Skin epidermis (tissue), 12 donors: ENCODE measurements around the gene PPP1R12A.
"Not testable (repeated sequence)": the region's sequence is repeated elsewhere in the genome, so short reads cannot be mapped to it uniquely, and the experiment has no call there.

Experiments
- H3K27ac ChIP-seq, 21 experiments: fragments of 200-600 bp; sonication (generic) in 11 of 21; one replicate each; pipeline ENCODE4 v1.5.0; 2020; ENCODE audit warnings: mild to moderate bottlenecking in 3 of 21, inconsistent platforms in 2 of 21, moderate library complexity in 2 of 21
- H3K4me3 ChIP-seq, 7 experiments: fragments of 200-600 bp; sonication (generic) in 2 of 7; one replicate each; pipeline ENCODE4 v1.5.0; 2020; ENCODE audit warnings: inconsistent platforms in 2 of 7, mild to moderate bottlenecking in 2 of 7, moderate library complexity in 1 of 7

The PPP1R12A gene

DNA sequence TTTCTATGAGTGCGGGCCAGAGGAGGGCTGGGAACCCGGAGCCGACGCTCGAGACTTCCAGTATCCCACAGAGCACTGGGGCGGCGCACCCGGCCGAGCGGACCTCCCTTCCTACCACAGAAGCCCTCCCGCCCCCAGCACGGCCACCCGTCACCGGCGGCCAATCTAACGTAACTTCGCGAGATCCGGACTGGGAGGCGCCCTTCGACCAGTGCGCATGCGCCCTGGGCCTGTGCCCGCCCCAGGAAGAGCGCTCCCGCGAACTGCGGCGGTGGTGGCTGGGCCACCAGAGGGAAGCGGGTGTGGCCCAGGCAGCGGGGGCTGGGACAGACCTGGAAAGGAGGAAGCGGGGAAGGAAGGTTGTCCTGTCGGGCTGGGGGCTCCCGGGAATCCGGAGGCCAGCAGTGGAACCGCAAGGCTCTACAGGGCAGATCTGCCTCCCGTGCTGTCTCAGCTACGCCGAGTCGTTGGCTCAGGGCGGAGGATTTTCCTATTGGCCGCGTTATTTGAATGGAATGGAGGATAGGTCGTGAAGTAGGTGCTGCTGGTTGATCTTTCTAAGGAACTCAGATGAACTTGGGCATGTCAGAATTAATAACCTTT, at the start of gene PPP1R12A:
Gene PPP1R12A, minus strand, starts transcription at position 77 of the 603 bp plus-strand sequence. CDS start 166 bp downstream, outside the sequence.
- H3K4me3 ChIP-seq, result peak within 1 kb of the TSS; percentile 72 to 92 (median 78)

DNA sequence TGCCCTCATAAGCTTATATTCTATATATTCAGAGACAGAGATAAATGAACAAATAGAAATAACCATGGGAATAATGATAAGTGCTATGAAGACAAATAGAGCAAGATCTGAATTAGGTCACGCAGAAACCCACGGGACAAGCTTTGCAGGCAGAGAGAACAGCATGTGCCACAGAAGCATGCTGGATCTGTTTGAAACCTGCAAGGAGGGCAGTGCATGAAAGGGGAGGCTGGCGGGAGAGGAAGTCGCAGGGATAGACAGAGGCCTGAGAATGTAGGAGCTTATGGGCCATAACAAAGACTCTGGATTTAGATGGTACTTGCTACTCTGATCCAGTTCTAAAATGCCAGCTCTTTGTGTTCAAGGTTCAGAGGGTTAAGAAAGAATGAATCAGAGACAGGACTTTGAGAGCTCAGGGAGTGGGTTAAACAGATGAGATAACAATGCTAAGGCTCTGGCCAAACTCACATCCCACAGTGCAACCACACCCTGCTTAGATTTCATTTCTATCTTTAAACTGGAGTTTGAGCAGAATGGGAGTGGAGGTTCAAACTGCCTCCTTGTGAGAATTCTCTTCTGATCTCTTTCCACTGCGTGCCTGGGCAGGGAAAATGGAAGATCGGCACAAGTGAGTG, 49.2 kb upstream of the PPP1R12A start:
- Histone ChIP-seq H3K27ac (peak overlapping the region in 1 of 21 experiments; percentile 34), H3K4me3 (no peak overlapping the region)

More for the DNA sequence above, at the start of gene PPP1R12A:
- peak within 1 kb of the TSS; percentile 83 to 98 (median 95) for H3K27ac ChIP-seq

DNA sequence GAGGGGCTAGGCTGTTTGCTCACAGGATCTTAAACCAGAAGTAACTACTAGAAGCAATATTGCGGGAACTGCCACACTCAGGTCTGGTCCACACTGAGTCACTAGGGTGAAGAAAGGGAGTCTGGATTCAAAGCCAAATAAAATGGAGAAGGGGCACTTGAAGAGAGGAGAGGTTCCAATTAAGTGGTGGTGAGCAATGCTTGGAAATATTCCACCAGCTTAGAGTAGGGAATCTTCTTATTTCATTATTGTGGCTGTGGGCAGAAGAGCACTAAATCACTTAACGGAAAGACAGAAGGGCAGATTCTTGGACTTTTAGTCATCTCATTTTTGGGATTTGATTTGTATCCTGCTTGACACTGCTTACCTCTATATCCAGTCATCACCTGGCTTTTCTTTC, 48.6 kb upstream of the PPP1R12A start:
- H3K27ac ChIP-seq, result peak overlapping the region in 4 of 21 experiments; percentile 16 to 49 (median 43)
- H3K4me3 ChIP-seq, result no peak overlapping the region

DNA sequence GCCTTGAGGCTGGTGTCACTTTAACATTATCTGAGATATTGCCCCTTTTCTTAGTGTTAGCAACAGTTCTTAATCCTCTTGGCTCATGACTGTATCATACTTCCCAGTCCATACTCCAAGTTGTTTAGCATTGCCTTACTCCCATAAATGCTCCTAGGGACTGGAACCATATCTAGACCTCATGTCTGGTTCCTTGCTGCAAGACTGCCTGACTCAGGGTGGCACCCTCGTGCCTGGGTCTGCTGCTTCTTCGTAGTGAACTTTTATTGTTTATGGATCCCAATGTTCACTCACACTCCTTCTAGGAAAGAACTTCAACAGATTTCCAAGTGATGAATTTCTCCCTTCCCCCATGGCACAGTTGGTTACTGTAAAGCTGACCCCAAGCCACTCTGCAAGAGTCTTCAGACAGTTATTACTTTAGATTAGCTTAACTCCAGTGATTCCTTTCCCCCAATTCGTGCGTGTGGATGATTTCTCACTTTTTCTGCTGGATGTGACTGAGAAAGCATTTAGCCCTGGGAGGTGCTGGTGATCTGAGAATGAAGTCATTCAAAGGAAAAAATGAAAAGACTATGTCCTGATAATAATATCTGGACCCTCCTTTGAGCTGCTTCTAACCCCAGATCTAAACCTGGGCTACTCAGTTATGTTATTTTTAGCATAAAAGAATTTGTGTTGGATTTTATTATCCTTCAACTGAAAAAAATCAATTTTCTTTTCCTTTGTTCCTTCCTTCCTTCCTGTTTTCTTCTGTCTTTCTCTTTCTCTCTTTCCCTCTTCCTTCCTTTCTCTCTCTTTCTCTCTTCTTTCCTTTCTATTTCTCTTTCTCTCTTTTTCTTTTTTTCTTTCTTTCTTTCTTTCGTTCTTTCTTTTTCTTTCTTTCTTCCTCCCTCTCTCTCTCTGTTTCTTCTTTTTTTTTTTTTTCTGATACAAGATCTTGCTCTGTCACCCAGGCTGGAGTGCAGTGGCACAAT, 47.5 kb upstream of the PPP1R12A start:
- Histone ChIP-seq H3K27ac (peak overlapping the region in 4 of 21 experiments; percentile 38 to 49 (median 44)), H3K4me3 (no peak overlapping the region)

DNA sequence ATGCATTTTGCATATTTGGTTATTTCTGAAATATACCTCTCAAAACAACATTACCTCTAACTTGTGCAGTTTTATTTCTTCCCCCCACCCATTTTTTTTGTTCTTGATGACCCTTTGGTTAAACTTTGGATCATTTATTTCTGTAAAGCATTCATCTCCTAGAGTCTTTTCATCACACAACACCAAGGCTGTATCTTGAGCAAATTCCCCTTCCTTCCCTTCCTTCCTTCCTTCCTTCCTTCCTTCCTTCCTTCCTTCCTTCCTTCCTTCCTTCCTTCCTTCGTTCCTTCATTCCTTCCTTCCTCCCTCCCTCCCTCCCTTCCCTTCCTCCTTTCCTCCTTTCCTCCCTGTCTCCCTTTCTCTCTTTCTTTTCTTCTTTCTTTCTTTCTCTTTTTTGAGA, 43.8 kb upstream of the PPP1R12A start:
- H3K4me3 ChIP-seq, result no peak overlapping the region
- no peak overlapping the region for H3K27ac ChIP-seq

DNA sequence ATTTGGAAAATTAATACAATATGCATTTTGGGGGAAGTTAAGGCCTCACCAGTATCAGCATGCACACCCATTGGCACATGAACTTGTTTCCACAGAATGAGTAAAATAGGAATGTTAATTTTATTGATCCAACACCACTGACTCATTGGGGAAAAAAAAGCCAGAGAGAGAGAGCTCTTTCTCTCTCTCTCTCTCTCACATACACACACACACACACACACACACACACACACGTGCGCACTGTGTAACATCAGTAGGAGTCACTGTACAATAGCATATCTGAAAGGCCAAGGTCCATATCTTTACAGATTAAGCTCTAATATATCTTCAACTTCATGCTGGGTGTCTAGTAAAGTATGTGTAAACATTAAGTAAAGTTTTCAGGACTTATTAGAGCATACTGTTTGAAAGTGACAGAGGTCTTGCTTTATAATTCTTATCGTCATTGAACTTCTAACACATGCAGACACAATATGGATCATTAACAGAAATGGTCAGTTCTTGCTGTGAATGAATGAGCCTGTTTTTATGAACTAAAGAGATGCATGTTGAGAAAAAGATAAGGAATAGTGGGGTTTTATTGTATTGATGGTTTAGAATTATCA, 43.1 kb upstream of the PPP1R12A start:
- H3K27ac ChIP-seq, H3K4me3 ChIP-seq: not testable (repeated sequence)

DNA sequence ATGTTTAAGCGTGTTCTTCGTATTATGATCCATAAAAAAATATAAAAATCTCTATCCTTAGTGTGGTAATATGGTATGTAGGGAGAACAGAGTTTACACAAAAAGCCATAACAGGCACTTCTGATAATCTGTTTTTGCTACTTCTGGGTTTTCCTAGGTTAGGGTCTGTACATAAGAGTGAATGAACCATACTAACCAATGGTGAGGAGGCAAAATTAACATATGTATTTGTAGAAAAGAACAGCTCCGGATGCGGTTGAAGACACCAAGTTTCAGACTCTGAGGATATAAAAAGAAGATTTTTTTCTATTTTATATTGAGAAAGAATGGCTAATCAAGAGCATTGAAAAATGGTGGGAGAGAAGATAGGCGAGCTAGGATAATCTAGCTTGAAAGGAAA, 40.2 kb upstream of the PPP1R12A start:
- H3K27ac ChIP-seq, result peak overlapping the region in 1 of 21 experiments; percentile 42
- H3K4me3 ChIP-seq, result no peak overlapping the region

DNA sequence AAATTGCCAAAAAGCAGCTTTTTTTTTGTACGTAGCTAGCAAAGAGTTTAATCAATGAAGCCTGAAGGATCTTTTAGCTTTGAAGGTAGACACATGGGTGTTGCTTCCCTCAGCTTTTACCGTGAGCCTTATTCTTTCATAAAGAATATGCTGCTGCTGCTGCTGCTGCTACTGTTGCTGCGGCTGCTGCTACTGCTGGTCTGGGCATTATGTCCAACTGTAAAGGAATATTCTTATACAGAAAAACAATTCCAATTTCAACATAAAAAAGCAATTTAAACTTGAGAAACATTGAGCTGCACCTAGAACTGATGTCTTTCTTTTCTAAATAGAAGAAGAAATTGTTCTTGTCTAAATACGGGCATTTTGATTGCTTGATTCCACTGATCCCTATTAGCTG, 38.9 kb upstream of the PPP1R12A start:
- H3K27ac ChIP-seq, result peak overlapping the region in 2 of 21 experiments; percentile 32 to 42
- H3K4me3 ChIP-seq, result no peak overlapping the region

DNA sequence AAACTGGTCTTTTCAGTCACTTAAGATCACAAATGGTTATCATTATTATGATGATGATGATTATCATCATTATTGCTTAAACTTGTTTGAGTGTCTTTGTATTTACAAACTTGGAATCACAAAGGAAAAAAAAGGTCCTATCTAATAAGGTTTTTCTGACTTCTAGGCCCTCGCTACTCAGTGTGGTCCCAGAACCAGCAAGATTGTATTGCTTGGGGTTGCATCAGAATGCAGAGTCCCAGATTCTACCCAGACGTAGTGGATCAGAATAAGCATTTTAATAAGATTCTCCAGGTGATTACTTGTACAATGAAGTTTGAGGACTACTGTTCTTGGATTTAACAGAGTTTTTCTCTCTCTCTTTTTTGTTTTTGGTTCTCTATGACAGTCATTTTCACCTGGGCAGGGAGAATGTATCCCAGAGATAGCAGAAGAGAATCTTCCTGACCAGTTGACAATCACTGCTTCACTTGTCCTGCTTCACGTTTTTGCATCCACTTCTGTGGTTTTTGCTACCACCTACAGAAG, 29.3 kb upstream of the PPP1R12A start:
- H3K4me3 ChIP-seq, result no peak overlapping the region
- no peak overlapping the region for H3K27ac ChIP-seq

DNA sequence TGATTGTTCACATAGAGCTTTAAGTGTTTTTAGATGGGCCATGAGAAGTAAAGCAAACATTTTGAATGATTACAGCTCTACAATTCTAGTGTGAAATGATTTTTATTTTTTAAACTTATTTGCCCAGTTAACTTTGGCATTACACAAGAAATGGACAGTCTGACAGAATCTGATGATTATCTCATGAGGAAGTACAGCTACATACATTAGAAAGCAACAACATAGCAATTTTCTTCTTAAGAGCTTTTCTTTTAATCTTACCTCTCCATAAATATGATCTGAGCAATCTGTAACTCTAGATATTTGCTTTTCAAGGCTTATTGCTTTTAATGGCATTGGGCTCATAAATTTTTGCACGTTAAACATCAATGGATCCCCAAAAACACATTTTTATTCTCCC, 26.5 kb upstream of the PPP1R12A start:
- Histone ChIP-seq H3K4me3 (no peak overlapping the region), H3K27ac (no peak overlapping the region)

DNA sequence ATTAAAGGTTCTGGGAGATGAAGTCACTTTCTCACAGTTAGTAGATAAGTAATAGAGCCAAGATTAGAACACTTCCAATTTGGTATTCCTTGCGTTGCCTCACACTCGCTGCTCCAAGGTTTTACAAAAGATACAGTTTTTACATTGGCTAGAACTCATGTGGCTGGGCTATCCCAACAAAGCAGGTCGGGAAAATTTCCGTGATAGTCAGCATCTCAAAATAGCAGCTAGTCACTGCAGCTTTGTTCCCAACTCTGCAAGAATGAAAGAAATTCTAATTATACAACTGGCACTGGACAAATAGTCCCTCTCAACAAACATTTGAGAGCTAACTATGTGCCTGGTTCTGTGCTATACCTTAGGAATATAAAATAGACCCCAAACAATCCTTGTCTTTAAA, 24.6 kb upstream of the PPP1R12A start:
- no peak overlapping the region for H3K27ac ChIP-seq
- H3K4me3 ChIP-seq, result no peak overlapping the region

DNA sequence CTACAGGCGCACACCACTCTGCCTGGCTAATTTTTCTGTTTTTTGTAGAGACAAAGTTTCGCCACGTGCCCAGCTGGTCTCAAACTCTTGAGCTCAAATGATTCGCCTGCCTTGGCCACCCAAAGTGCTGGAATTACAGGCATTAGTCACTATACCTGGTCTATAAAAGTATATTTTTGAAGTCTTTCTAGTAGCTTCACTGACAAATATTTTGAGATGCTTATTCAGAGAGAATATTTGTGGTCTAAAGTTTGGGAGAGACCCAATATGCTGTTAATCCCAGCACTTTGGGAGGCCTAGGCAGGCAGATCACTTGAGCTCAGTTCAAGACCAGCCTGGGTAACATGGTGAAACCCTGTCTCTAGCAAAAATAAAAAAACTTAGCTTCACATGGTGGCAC, 22.0 kb upstream of the PPP1R12A start:
- Histone ChIP-seq H3K4me3 (no peak overlapping the region), H3K27ac (no peak overlapping the region)

DNA sequence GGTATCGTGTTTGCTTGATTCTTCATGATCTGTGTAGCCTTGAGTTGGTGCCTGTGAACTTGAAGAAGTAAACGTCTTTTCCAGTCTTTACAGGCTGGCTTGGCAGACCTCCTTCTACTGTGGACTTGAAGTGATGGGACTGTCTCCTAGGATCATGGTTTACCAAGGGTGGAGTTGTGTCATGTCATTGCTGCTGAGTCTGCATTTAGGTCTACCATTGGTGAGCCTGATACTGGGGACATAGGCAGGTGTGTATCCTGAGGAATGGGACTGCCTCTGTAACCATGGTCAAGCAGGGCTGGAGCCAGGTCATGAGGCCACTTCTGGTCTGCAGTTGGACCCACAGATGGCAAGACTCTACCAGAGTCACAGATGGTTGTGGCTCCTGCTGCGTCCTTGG, 20.7 kb upstream of the PPP1R12A start:
- Histone ChIP-seq H3K27ac (no peak overlapping the region), H3K4me3 (no peak overlapping the region)

DNA sequence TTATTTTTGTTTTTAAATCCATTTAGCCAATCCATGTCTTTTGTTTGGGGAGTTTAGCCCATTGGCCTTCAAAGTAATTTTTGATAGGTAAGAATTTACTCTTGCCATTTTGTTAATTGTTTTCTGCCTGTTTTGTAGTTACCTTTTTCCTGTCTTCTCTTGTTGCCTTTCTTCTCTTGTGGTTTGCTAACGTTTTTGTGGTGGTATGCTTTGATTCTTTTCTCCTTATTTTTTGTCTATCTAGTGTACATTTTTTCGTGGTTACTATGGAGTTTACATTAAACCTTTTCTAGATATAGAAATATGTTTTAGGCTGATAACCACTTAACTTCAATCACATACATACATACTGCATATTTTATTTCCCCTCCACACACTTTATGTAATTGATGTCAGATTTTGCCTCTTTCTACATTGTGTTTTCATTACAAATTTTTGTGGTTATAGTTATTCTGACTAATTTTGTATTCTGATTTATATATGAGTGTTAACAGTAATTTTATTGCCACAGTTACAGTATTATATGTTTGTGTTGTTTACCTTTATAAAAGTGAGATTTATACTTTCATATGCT, 19.2 kb upstream of the PPP1R12A start:
- Histone ChIP-seq H3K4me3 (no peak overlapping the region), H3K27ac (no peak overlapping the region)

DNA sequence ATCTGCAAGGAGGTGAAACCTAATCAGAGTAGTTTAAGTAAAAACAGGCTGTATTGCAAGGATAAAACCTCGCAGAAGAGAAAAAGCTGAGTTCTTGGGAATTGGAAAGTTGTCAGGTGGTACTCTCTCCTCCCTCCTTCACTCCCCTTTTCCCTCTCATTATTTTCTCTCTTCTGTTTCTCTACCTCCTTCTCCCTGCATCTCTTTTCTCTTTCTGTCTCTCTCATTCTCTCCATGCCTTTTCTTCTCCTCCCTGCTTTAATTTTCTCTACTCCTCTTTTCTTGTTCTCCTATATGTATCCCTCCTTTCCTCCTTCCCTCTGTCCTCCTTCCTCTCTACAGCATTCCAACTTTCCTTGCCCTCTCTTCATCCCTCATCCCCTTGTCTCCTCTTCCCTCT, 14.2 kb upstream of the PPP1R12A start:
- Histone ChIP-seq H3K27ac (no peak overlapping the region), H3K4me3 (no peak overlapping the region)

DNA sequence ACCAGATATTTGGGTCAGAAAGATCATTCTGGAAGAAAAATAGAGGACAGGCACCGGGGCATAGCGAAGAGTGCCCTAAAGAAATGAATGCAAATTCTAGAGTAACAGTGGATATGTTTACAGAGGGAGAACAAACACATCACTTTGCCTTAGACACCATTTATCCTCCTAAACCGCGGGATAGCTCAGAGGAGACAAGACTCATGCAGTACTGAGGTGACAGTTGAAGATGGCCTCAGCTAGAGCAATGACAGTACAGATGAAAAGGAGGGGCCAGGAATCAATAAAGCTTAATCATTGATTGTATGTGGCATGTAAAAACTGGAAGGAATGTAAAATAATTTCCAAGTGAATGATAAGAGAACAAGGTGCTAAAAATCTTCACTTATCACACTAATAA, 10.5 kb upstream of the PPP1R12A start:
- Histone ChIP-seq H3K4me3 (no peak overlapping the region), H3K27ac (no peak overlapping the region)

DNA sequence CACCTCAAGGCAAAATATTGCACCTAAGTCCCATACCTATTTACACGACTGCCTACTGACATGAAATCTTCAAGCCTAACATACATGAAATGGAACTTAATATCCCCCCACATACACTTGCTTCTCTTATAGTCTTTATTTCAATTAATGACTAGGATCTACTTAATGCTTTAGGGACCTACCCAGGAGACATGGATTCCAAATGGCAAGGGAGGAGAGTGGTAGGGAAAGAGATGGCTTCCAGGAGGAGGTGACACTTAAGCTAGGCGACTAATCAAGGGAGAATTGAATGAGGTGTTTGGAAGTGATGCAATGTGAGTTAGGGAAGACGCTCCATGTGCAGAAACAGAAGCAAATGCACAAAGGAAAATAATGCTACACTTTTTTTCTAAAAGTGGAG, 9.7 kb upstream of the PPP1R12A start:
- Histone ChIP-seq H3K4me3 (no peak overlapping the region), H3K27ac (no peak overlapping the region)

DNA sequence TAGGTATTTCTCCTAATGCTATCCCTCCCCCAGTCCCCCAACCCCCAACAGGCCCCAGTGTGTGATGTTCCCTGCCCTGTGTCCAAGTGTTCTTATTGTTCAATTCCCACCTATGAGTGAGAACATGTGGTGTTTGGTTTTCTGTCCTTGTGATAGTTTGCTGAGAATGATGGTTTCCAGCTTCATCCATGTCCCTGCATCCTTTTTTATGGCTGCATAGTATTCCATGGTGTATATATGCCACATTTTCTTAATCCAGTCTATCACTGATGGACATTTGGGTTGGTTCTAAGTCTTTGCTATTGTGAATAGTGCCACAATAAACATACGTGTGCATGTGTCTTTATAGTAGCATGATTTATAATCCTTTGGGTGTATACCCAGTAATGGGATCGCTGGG, 7.9 kb upstream of the PPP1R12A start:
- H3K27ac ChIP-seq, H3K4me3 ChIP-seq: not testable (repeated sequence)

DNA sequence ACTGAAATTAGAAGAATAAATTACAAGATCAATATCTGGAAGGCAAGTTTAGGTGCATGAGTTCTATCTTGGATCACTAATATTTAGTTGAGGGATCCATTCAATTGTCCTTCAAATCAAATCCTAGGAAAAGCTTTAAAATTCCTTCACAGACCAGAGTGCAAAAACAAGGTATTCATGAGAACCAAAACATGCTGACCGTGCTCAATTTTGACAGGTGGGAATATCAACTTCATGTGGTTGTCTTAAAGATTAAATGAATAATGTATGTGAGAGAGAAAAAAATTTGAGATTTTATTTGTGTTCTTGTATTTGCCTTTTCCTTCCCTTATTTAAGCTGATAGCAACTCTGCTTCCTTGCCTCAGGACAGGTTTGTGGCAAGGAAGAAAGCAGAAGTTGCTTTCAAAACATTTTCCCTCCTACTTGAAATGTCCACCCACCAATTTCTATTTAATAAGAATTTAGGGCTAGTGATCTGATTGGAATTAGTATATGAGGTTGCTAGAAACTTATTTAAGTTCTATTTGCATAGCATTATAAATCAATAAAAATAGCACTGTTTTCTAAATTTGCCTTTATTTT, 4.9 kb upstream of the PPP1R12A start:
- Histone ChIP-seq H3K27ac (no peak overlapping the region), H3K4me3 (no peak overlapping the region)
